Measurements from ENCODE around the gene MICA. TPM values are rescaled to one million over a fixed set of nuclear protein-coding genes. Genes with fewer than 3 reads are reported as not detected.
"Not testable (repeated sequence)": the region's sequence is repeated elsewhere in the genome, so short reads cannot be mapped to it uniquely, and the experiment has no call there.

Gene MICA
- total RNA-seq, 1 donor from 2014 or later, result 5.2 TPM

GRCh38 chr6:31402324-31403282 is 792 bp upstream of the MICA start:
- H3K27me3 ChIP-seq (ENCODE audit: control insufficient read depth in 3 of 3, insufficient read depth in 3 of 3, low read length in 3 of 3), result peaks cover 0 to 7% (median 0%) of the 10 kb centered on the region in 3 donors
- H3K27ac ChIP-seq (ENCODE audit: low read depth, low read length), result peak overlapping the region; percentile 73
- H3K36me3 ChIP-seq (ENCODE audit: control insufficient read depth in 3 of 3, insufficient read depth in 3 of 3, low read length in 3 of 3), result no peaks in the 10 kb centered on the region
- H3K4me3 ChIP-seq (ENCODE audit: low read length in 3 of 3), result peak overlapping the region; percentile 71 to 85 (median 80)
- peak overlapping the region; percentile 45 to 79 (median 76) for H3K9ac ChIP-seq (ENCODE audit: low read depth in 1 of 3, low read length in 3 of 3)
- no peaks in the 10 kb centered on the region for H3K9me3 ChIP-seq (ENCODE audit: control insufficient read depth in 3 of 3, low read length in 3 of 3)
- peaks cover 16 to 54% (median 22%) of the 10 kb centered on the region in 3 donors for H3K4me1 ChIP-seq (ENCODE audit: control insufficient read depth in 3 of 3, insufficient read depth in 3 of 3, low read length in 3 of 3)

DNA sequence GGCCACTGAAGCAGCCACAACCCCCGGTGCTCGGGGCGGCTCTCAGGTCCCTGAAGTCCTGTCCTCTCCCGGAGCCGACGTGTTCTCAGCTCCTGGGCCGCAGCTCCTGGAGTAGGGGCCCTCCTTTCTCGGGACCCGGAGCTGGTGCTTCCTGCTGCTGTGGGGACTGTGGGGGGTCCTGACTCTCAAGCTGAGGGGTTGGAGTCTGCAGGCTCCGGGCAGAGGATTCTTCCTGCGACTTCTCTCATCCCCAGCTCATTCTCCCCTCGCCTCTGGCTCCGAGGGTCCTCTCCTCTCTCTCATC is 618 bp downstream of the MICA start:
- not testable (repeated sequence) for H3K36me3 ChIP-seq (ENCODE audit: control insufficient read depth in 3 of 3, insufficient read depth in 3 of 3, low read length in 3 of 3); H3K9me3 ChIP-seq (ENCODE audit: control insufficient read depth in 3 of 3, low read length in 3 of 3); H3K27me3 ChIP-seq (ENCODE audit: control insufficient read depth in 3 of 3, insufficient read depth in 3 of 3, low read length in 3 of 3)
- Histone ChIP-seq H3K9ac (ENCODE audit: low read depth in 1 of 3, low read length in 3 of 3) (peak overlapping the region; percentile 76 to 79 (median 76)), H3K4me3 (ENCODE audit: low read length in 3 of 3) (peak overlapping the region; percentile 71 to 85 (median 80)), H3K27ac (ENCODE audit: low read depth, low read length) (peak overlapping the region; percentile 73), H3K4me1 (ENCODE audit: control insufficient read depth in 3 of 3, insufficient read depth in 3 of 3, low read length in 3 of 3) (peaks cover 16 to 48% (median 22%) of the 10 kb centered on the region in 3 donors)

DNA sequence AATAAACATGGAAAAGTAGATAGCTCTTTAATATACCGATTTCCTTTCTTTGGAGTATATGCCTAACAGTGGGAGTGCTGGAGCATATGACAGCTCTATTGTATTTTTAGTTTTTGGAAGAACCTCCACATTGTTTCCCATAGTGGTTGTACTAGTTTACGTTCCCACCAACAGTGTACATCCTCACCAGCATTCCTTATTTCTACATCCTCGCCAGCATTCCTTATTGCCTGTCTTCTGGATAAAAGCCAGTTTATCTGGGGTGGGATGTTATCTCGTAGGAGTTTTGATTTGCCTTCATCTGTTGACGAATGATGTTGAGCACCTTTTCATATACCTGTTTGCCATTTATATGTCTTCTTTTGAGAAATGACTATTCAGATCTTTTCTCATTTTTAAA is 2.6 kb downstream of the MICA start:
- Histone ChIP-seq H3K27ac (ENCODE audit: low read depth, low read length) (no peak overlapping the region), H3K4me1 (ENCODE audit: control insufficient read depth in 3 of 3, insufficient read depth in 3 of 3, low read length in 3 of 3) (peaks cover 16 to 39% (median 20%) of the 10 kb centered on the region in 3 donors), H3K36me3 (ENCODE audit: control insufficient read depth in 3 of 3, insufficient read depth in 3 of 3, low read length in 3 of 3) (peaks cover 2 to 6% (median 2%) of the 10 kb centered on the region in 3 donors), H3K27me3 (ENCODE audit: control insufficient read depth in 3 of 3, insufficient read depth in 3 of 3, low read length in 3 of 3) (peaks cover 0 to 4% (median 0%) of the 10 kb centered on the region in 3 donors), H3K9ac (ENCODE audit: low read depth in 1 of 3, low read length in 3 of 3) (no peak overlapping the region), H3K9me3 (ENCODE audit: control insufficient read depth in 3 of 3, low read length in 3 of 3) (no peaks in the 10 kb centered on the region), H3K4me3 (ENCODE audit: low read length in 3 of 3) (no peak overlapping the region)

DNA sequence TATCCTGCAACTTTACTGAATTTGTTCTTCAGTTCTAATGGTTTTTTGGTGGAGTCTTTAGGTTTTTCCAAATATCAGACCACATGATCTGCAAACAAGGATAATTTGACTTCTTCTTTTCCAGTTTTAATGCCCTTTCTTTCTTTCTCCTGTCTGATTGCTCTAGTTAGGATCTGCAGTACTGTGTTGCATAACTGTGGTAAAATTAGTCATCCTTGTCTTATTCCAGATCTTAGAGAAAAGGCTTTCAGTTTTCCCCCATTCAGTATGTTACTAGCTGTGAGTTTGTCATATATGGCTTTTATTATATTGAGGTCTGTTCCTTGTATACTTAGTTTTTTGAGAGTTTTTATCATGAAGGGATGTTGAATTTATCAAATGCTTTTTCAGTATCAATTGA is 4.3 kb downstream of the MICA start:
- no peak overlapping the region for H3K9ac ChIP-seq (ENCODE audit: low read depth in 1 of 3, low read length in 3 of 3)
- no peak overlapping the region for H3K4me3 ChIP-seq (ENCODE audit: low read length in 3 of 3)
- no peaks in the 10 kb centered on the region for H3K9me3 ChIP-seq (ENCODE audit: control insufficient read depth in 3 of 3, low read length in 3 of 3)
- no peak overlapping the region for H3K27ac ChIP-seq (ENCODE audit: low read depth, low read length)
- peaks cover 0 to 4% (median 0%) of the 10 kb centered on the region in 3 donors for H3K27me3 ChIP-seq (ENCODE audit: control insufficient read depth in 3 of 3, insufficient read depth in 3 of 3, low read length in 3 of 3)
- peaks cover 10 to 23% (median 19%) of the 10 kb centered on the region in 3 donors for H3K36me3 ChIP-seq (ENCODE audit: control insufficient read depth in 3 of 3, insufficient read depth in 3 of 3, low read length in 3 of 3)
- H3K4me1 ChIP-seq (ENCODE audit: control insufficient read depth in 3 of 3, insufficient read depth in 3 of 3, low read length in 3 of 3), result peaks cover 5 to 28% (median 14%) of the 10 kb centered on the region in 3 donors

DNA sequence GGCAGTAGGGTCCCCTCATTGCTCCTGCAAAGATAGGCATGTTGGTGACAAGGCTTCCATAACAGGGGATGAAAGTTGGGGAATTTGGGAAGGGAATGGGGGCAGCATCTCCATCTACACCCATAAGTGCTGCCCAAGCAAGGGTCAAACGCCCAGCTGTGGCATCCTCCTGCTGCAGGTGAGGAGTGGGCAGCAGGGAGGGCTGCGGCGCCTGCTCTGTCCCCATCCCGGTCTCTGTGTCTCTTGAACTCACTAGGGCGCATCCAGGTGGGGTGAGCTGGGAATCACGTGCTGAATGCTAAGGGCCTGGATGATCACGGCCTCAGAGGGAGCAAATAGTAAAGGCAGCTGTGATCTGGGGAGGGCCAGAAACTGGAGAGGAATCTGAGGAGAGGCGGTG is 9.1 kb downstream of the MICA start:
- no peaks in the 10 kb centered on the region for H3K27me3 ChIP-seq (ENCODE audit: control insufficient read depth in 3 of 3, insufficient read depth in 3 of 3, low read length in 3 of 3)
- no peak overlapping the region for H3K4me3 ChIP-seq (ENCODE audit: low read length in 3 of 3)
- H3K9ac ChIP-seq (ENCODE audit: low read depth in 1 of 3, low read length in 3 of 3), result no peak overlapping the region
- no peaks in the 10 kb centered on the region for H3K9me3 ChIP-seq (ENCODE audit: control insufficient read depth in 3 of 3, low read length in 3 of 3)
- peaks cover 0 to 3% (median 0%) of the 10 kb centered on the region in 3 donors for H3K4me1 ChIP-seq (ENCODE audit: control insufficient read depth in 3 of 3, insufficient read depth in 3 of 3, low read length in 3 of 3)
- peaks cover 23 to 52% (median 48%) of the 10 kb centered on the region in 3 donors for H3K36me3 ChIP-seq (ENCODE audit: control insufficient read depth in 3 of 3, insufficient read depth in 3 of 3, low read length in 3 of 3)
- H3K27ac ChIP-seq (ENCODE audit: low read depth, low read length), result no peak overlapping the region

DNA sequence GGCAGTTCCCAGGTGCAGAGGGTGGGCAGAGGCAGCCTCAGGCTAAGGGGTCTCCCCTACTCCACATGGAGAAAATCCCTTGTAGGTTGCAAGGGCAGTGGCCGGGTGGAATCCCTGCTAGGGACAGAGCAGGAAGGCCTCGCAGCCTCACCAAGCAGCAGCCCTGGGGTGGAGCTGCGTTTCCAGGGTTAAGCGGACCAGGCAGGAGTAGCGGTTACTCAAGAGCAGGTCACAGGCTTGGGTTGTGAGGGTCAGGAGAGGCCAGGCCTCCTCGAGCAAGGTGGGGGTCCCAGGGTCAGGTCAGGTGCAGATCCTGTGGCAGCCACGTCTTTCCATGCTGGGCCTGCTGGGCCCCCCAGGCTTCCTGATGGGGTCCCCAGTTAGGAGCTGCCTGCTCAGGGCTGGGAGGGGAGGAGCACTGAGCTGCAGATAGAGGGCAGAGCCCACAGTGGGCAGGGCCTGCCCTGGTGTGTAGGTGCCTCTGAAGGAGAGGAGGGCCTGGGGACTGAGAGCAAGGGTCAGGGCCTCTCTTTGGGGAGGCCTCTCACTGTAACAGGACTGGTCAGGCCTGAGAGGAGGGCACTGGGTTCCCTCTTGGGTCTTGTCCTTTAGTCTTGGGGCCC is 10.9 kb downstream of the MICA start:
- H3K9me3 ChIP-seq (ENCODE audit: control insufficient read depth in 3 of 3, low read length in 3 of 3); H3K4me1 ChIP-seq (ENCODE audit: control insufficient read depth in 3 of 3, insufficient read depth in 3 of 3, low read length in 3 of 3); H3K27me3 ChIP-seq (ENCODE audit: control insufficient read depth in 3 of 3, insufficient read depth in 3 of 3, low read length in 3 of 3); H3K27ac ChIP-seq (ENCODE audit: low read depth, low read length); H3K9ac ChIP-seq (ENCODE audit: low read depth in 1 of 3, low read length in 3 of 3); H3K4me3 ChIP-seq (ENCODE audit: low read length in 3 of 3): not testable (repeated sequence)
- H3K36me3 ChIP-seq (ENCODE audit: control insufficient read depth in 3 of 3, insufficient read depth in 3 of 3, low read length in 3 of 3), result peaks cover 23 to 52% (median 48%) of the 10 kb centered on the region in 3 donors

DNA sequence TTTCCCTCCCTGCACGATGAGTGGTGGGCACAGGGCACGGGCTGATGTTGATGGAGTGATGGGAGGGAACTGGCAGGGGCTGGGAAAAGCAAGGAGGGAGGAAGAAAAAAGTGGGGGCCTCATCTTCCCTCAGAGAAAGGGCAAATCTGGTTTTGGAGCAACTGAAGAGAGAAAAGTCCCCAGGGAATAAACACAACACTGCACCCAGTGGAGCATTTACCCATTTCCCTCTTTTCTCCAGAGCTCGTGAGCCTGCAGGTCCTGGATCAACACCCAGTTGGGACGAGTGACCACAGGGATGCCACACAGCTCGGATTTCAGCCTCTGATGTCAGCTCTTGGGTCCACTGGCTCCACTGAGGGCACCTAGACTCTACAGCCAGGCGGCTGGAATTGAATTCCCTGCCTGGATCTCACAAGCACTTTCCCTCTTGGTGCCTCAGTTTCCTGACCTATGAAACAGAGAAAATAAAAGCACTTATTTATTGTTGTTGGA is 11.4 kb downstream of the MICA start:
- Histone ChIP-seq H3K27ac (ENCODE audit: low read depth, low read length) (no peak overlapping the region), H3K4me1 (ENCODE audit: control insufficient read depth in 3 of 3, insufficient read depth in 3 of 3, low read length in 3 of 3) (no peaks in the 10 kb centered on the region), H3K36me3 (ENCODE audit: control insufficient read depth in 3 of 3, insufficient read depth in 3 of 3, low read length in 3 of 3) (peaks cover 23 to 52% (median 48%) of the 10 kb centered on the region in 3 donors), H3K9ac (ENCODE audit: low read depth in 1 of 3, low read length in 3 of 3) (peak overlapping the region in 1 of 3 donors; percentile 1), H3K9me3 (ENCODE audit: control insufficient read depth in 3 of 3, low read length in 3 of 3) (no peaks in the 10 kb centered on the region), H3K4me3 (ENCODE audit: low read length in 3 of 3) (no peak overlapping the region), H3K27me3 (ENCODE audit: control insufficient read depth in 3 of 3, insufficient read depth in 3 of 3, low read length in 3 of 3) (no peaks in the 10 kb centered on the region)

- Histone ChIP-seq H3K36me3 (ENCODE audit: control insufficient read depth in 3 of 3, insufficient read depth in 3 of 3, low read length in 3 of 3) (peaks cover 16 to 41% (median 41%) of the 10 kb centered on the region in 3 donors), H3K4me3 (ENCODE audit: low read length in 3 of 3) (no peak overlapping the region), H3K4me1 (ENCODE audit: control insufficient read depth in 3 of 3, insufficient read depth in 3 of 3, low read length in 3 of 3) (no peaks in the 10 kb centered on the region), H3K27me3 (ENCODE audit: control insufficient read depth in 3 of 3, insufficient read depth in 3 of 3, low read length in 3 of 3) (no peaks in the 10 kb centered on the region), H3K9me3 (ENCODE audit: control insufficient read depth in 3 of 3, low read length in 3 of 3) (no peaks in the 10 kb centered on the region), H3K27ac (ENCODE audit: low read depth, low read length) (no peak overlapping the region), H3K9ac (ENCODE audit: low read depth in 1 of 3, low read length in 3 of 3) (no peak overlapping the region)
These were observed 13.1 kb downstream of the MICA start for GRCh38 chr6:31416394-31417014.

DNA sequence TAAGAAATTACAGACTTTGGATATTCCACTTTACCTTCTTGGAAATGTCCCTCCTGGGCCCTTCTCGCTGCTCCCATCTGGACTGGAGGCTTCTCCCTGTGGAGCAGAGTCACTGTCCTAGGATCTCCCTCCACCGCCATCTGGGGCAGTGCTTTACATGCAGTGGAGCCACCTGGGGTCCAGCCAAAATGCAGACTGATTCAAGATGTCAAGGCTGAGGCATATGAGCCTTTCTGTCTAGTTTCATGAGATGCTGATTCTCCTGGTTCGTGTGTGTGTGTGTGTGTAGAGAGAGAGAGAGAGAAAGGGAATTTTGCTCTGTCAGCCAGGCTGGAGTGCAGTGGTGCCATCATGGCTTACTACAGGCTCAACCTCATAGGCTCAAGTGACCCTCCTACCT is 14.9 kb downstream of the MICA start:
- no peak overlapping the region for H3K9ac ChIP-seq (ENCODE audit: low read depth in 1 of 3, low read length in 3 of 3)
- H3K27ac ChIP-seq (ENCODE audit: low read depth, low read length), result no peak overlapping the region
- H3K4me3 ChIP-seq (ENCODE audit: low read length in 3 of 3), result no peak overlapping the region
- H3K27me3 ChIP-seq (ENCODE audit: control insufficient read depth in 3 of 3, insufficient read depth in 3 of 3, low read length in 3 of 3), result peaks cover 0 to 3% (median 0%) of the 10 kb centered on the region in 3 donors
- H3K36me3 ChIP-seq (ENCODE audit: control insufficient read depth in 3 of 3, insufficient read depth in 3 of 3, low read length in 3 of 3), result peaks cover 7 to 24% (median 23%) of the 10 kb centered on the region in 3 donors
- no peaks in the 10 kb centered on the region for H3K4me1 ChIP-seq (ENCODE audit: control insufficient read depth in 3 of 3, insufficient read depth in 3 of 3, low read length in 3 of 3)
- no peaks in the 10 kb centered on the region for H3K9me3 ChIP-seq (ENCODE audit: control insufficient read depth in 3 of 3, low read length in 3 of 3)

All from skeletal muscle tissue (tissue), 4 donors.